Gastroesophageal sphincter (tissue), 3 donors: ENCODE results near the gene ST8SIA6.

Experiments used
- CTCF ChIP-seq, 4 experiments: fragments of 200-600 bp in 2 of 4; fragments of 450-650 bp in 2 of 4; sonication (generic) in 1 of 4; IDR thresholded peaks; one replicate each; pipeline ENCODE4 v1.5.1; 2017 to 2019; ENCODE audit warnings: antibody characterized with exemption in 4 of 4, mild to moderate bottlenecking in 2 of 4, moderate library complexity in 2 of 4
- EP300 ChIP-seq: sonication (generic); formaldehyde crosslinking; IDR thresholded peaks from one replicate; pipeline ENCODE4 v1.6.1; 2017; ENCODE audit warnings: antibody characterized with exemption, mild to moderate bottlenecking

- TF ChIP-seq EP300 (no peak), CTCF (IDR thresholded peaks at IDR 0.05) (no peak)
Measured at GRCh38 chr10:17368708-17369272, 85.6 kb downstream of the ST8SIA6 start.
